IMR-90 (cell line): ENCODE results near the gene SSR1. TPM values are rescaled to one million over a fixed set of nuclear protein-coding genes. Genes with fewer than 3 reads are reported as not detected.
A peak's percentile ranks its signal among the peaks of the same experiment; 100 is the strongest.
"Not testable (repeated sequence)": the region's sequence is repeated elsewhere in the genome, so short reads cannot be mapped to it uniquely, and the experiment has no call there.

Source experiments
- ATAC-seq: fragments of 200-7000 bp; cut with Tn5 transposase; 2 replicates; pipeline ENCODE4 v1.9.1; 2020; ENCODE audit warnings: low read depth, mild to moderate bottlenecking, moderate library complexity
- BruUV-seq: library from RNA; stranded (reverse); fragments of 400-500 nt; replicated peaks from 2 replicates; lab custom pipeline; 2021; lab: Mats Ljungman, UMichigan
- CTCF ChIA-PET: fragments of 300-600 bp; formaldehyde crosslinking; extraction: SDS; loops from one replicate; lab custom pipeline; 2021; ENCODE audit warnings: antibody characterized with exemption; lab: Yijun Ruan, JAX
- POLR2A ChIA-PET: fragments of 300-600 bp; sonication (Branson Sonifier 250); formaldehyde crosslinking; loops from one replicate; lab custom pipeline; 2022; ENCODE audit warnings: antibody characterized with exemption; ENCODE audit not compliant: unreplicated experiment; lab: Charles Lee
- DNase-seq: peaks from one replicate; pipeline ENCODE4 v3.0.0; 2013
- H2AFZ ChIP-seq: replicated peaks from 2 replicates; pipeline ENCODE3; 2013; ENCODE audit warnings: low read length, mild to moderate bottlenecking; ENCODE audit not compliant: poor library complexity
- H2AK5ac ChIP-seq: 2 replicates; pipeline ENCODE4 v1.6.1; 2013; ENCODE audit warnings: low read depth, low read length, inconsistent platforms
- H2AK9ac ChIP-seq: replicated peaks from 2 replicates; pipeline ENCODE3; 2013; ENCODE audit warnings: mild to moderate bottlenecking, low read depth, low read length, moderate library complexity; ENCODE audit not compliant: poor library complexity
- H2BK120ac ChIP-seq: 2 replicates; pipeline ENCODE4 v1.6.1; 2013; ENCODE audit warnings: low read depth, low read length, inconsistent platforms
- H2BK15ac ChIP-seq: 3 replicates; pipeline ENCODE4 v1.6.1; 2013; ENCODE audit warnings: low read depth, low read length, inconsistent platforms
- H2BK20ac ChIP-seq: 2 replicates; pipeline ENCODE4 v1.6.1; 2013; ENCODE audit warnings: low read depth, mild to moderate bottlenecking, inconsistent platforms, low read length, moderate library complexity
- H2BK5ac ChIP-seq: 2 replicates; pipeline ENCODE4 v1.6.1; 2013; ENCODE audit warnings: mild to moderate bottlenecking, low read depth, low read length, inconsistent platforms; ENCODE audit not compliant: poor library complexity, severe bottlenecking
- H3K14ac ChIP-seq: replicated peaks from 2 replicates; pipeline ENCODE4 v1.6.1; 2013; ENCODE audit warnings: low read depth, low read length, inconsistent platforms
- H3K18ac ChIP-seq: 2 replicates; pipeline ENCODE4 v1.6.1; 2013; ENCODE audit warnings: low read depth, low read length, control low read depth
- H3K23ac ChIP-seq: 2 replicates; pipeline ENCODE4 v1.6.1; 2013; ENCODE audit warnings: low read depth, low read length, inconsistent platforms
- H3K27ac ChIP-seq: 2 replicates; pipeline ENCODE4 v1.5.1; 2013; ENCODE audit warnings: mild to moderate bottlenecking, control low read depth, low read length; ENCODE audit not compliant: insufficient read depth
- H3K27me3 ChIP-seq: 2 replicates; pipeline ENCODE4 v1.6.1; 2013; ENCODE audit warnings: low read length; ENCODE audit not compliant: control insufficient read depth, insufficient read depth
- H3K36me3 ChIP-seq: 2 replicates; pipeline ENCODE4 v1.6.1; 2013; ENCODE audit warnings: low read length, mixed read lengths; ENCODE audit not compliant: control insufficient read depth, insufficient read depth
- H3K4ac ChIP-seq: 2 replicates; pipeline ENCODE4 v1.6.1; 2013; ENCODE audit warnings: low read depth, low read length, inconsistent platforms
- H3K4me1 ChIP-seq: 2 replicates; pipeline ENCODE4 v1.6.1; 2013; ENCODE audit warnings: low read length, mixed read lengths; ENCODE audit not compliant: control insufficient read depth, insufficient read depth
- H3K4me2 ChIP-seq: 2 replicates; pipeline ENCODE4 v1.6.1; 2013; ENCODE audit warnings: low read depth, mild to moderate bottlenecking, control low read depth, low read length, moderate library complexity
- H3K4me3 ChIP-seq: 2 replicates; pipeline ENCODE4 v1.5.1; 2013; ENCODE audit warnings: low read depth, mild to moderate bottlenecking, control low read depth, low read length, moderate library complexity; ENCODE audit not compliant: insufficient read depth
- H3K56ac ChIP-seq: 2 replicates; pipeline ENCODE4 v1.6.1; 2013; ENCODE audit warnings: low read length, inconsistent platforms; ENCODE audit not compliant: insufficient read depth; ENCODE audit errors: extremely low read depth
- H3K79me1 ChIP-seq, 2 experiments: 2 replicates each; pipeline ENCODE4 v1.6.1; 2013; ENCODE audit warnings: low read length in 2 of 2, inconsistent platforms in 1 of 2, low read depth in 1 of 2
- H3K9ac ChIP-seq: 2 replicates; pipeline ENCODE4 v1.6.1; 2013; ENCODE audit warnings: low read depth, low read length, control low read depth
- H3K9me1 ChIP-seq: 2 replicates; pipeline ENCODE4 v1.6.1; 2013; ENCODE audit warnings: low read length, inconsistent platforms; ENCODE audit not compliant: insufficient read depth
- H3K9me3 ChIP-seq: 2 replicates; pipeline ENCODE4 v1.6.1; 2013; ENCODE audit warnings: low read length; ENCODE audit not compliant: control insufficient read depth, insufficient read depth
- H4K20me1 ChIP-seq: 2 replicates; pipeline ENCODE4 v1.6.1; 2013; ENCODE audit warnings: low read length, inconsistent platforms; ENCODE audit not compliant: insufficient read depth
- H4K5ac ChIP-seq: 2 replicates; pipeline ENCODE4 v1.6.1; 2013; ENCODE audit warnings: mild to moderate bottlenecking, low read depth, low read length, control low read depth
- H4K8ac ChIP-seq, 2 experiments: 2 replicates each; pipeline ENCODE4 v1.6.1; 2013; ENCODE audit warnings: low read depth in 2 of 2, low read length in 2 of 2, control low read depth in 1 of 2, inconsistent platforms in 1 of 2
- H4K91ac ChIP-seq: 2 replicates; pipeline ENCODE4 v1.6.1; 2013; ENCODE audit warnings: low read depth, low read length, inconsistent platforms; ENCODE audit not compliant: insufficient read depth
- MXI1 ChIP-seq: IDR thresholded peaks from 2 replicates; pipeline ENCODE4 v1.6.1; 2012; ENCODE audit warnings: low read depth, mild to moderate bottlenecking, low read length, moderate library complexity, borderline replicate concordance
- WGBS, 2 experiments: methylation state at CpG; one replicate each; pipeline versions ENCODE4 v1.1.5 to v1.1.7; 2013; ENCODE audit warnings: missing lambda C conversion rate in 2 of 2; ENCODE audit not compliant: insufficient read length in 1 of 2; ENCODE audit errors: extremely low coverage in 2 of 2; 5-methylcytosine and 5-hydroxymethylcytosine counted together
- dilution Hi-C: fragments of 300-500 bp; cut with HindIII; formaldehyde crosslinking; loops from one replicate; pipeline ENCODE4 v1.14.3; 2018; ENCODE audit warnings: low sequenced_read_pairs; ENCODE audit not compliant: unreplicated experiment
- in situ Hi-C: fragments of 300-500 bp; cut with MboI; formaldehyde crosslinking; loops from 3 replicates; pipeline ENCODE4 v1.14.3; 2019; ENCODE audit warnings: low sequenced_read_pairs, inconsistent platforms, mixed read lengths
- intact Hi-C: fragments of 100-400 bp; cut with micrococcal nuclease; formaldehyde crosslinking; loops from 2 replicates; pipeline ENCODE4 v1.10.0; 2022
- polyA plus RNA-seq, 3 experiments: library from polyadenylated mRNA; depleted of rRNA; stranded (reverse); fragments of >200 nt; gene quantifications; 2 replicates each; pipeline ENCODE4 v1.2.3, GENCODE V29; 2012; ENCODE audit warnings: low replicate concordance in 1 of 3
- total RNA-seq: library from RNA; depleted of rRNA; stranded (reverse); fragments of >200 nt; gene quantifications from 2 replicates; pipeline ENCODE4 v1.2.3, GENCODE V29; 2012

Gene SSR1
- total and polyA plus RNA-seq, 2 of the 4 experiments (the other 2 are of a cell fraction), result 110 to 120 TPM

- TF ChIP-seq MXI1, result peak; percentile 93
These were observed at the start of gene SSR1 (continued) for GRCh38 chr6:7312616-7313504.

- not testable (repeated sequence) for BruUV-seq
These were observed 38.9 kb upstream of the SSR1 start for GRCh38 chr6:7351916-7352315.

GRCh38 chr6:7350591-7350990 is 37.6 kb upstream of the SSR1 start:
- POLR2A ChIA-PET, H3K18ac ChIP-seq, H3K9ac ChIP-seq, H4K91ac ChIP-seq, H4K20me1 ChIP-seq, H3K9me3 ChIP-seq, H3K27me3 ChIP-seq, CTCF ChIA-PET, H2BK15ac ChIP-seq, H3K79me1 ChIP-seq, H3K56ac ChIP-seq, H2BK120ac ChIP-seq, H2BK20ac ChIP-seq, in situ Hi-C loops, H4K8ac ChIP-seq, H2AFZ ChIP-seq, ATAC-seq, H3K4me1 ChIP-seq, H4K5ac ChIP-seq, DNase-seq, H3K9me1 ChIP-seq, H2BK5ac ChIP-seq, H3K4me3 ChIP-seq, H3K23ac ChIP-seq, H3K14ac ChIP-seq, H3K4me2 ChIP-seq, BruUV-seq, H3K4ac ChIP-seq, intact Hi-C loops, H2AK9ac ChIP-seq, H2AK5ac ChIP-seq, dilution Hi-C loops, H3K27ac ChIP-seq, H3K36me3 ChIP-seq: not testable (repeated sequence)
- WGBS, 2 experiments, result no CpG with 5 or more reads among the region's 1 CpG

More at GRCh38 chr6:7351916-7352315, 38.9 kb upstream of the SSR1 start:
- H3K27me3 ChIP-seq, H3K23ac ChIP-seq, DNase-seq, H2AK9ac ChIP-seq, H4K91ac ChIP-seq, dilution Hi-C loops, H2BK15ac ChIP-seq, H4K20me1 ChIP-seq, H3K18ac ChIP-seq, H2BK120ac ChIP-seq, H2BK20ac ChIP-seq, H4K8ac ChIP-seq, H3K4me1 ChIP-seq, H3K36me3 ChIP-seq, in situ Hi-C loops, H3K9me3 ChIP-seq, H3K27ac ChIP-seq, POLR2A ChIA-PET, H3K56ac ChIP-seq, CTCF ChIA-PET, H3K9me1 ChIP-seq, H3K9ac ChIP-seq, H2AK5ac ChIP-seq, H3K79me1 ChIP-seq, intact Hi-C loops, H3K4me2 ChIP-seq, H3K4ac ChIP-seq, H2BK5ac ChIP-seq, H3K14ac ChIP-seq, H4K5ac ChIP-seq, H2AFZ ChIP-seq, H3K4me3 ChIP-seq, ATAC-seq: not testable (repeated sequence)
- whole genome bisulfite sequencing, 2 experiments, result no CpG with 5 or more reads among the region's 3 CpGs
